Measurements from ENCODE around the gene LRRK1. TPM values are rescaled to one million over a fixed set of nuclear protein-coding genes. Genes with fewer than 3 reads are reported as not detected.

LRRK1 gene
- polyA plus RNA-seq, 1 donor (not counting 4 experiments of a cell fraction or from before 2014, with no cell fraction given): 6.2 TPM

DNA sequence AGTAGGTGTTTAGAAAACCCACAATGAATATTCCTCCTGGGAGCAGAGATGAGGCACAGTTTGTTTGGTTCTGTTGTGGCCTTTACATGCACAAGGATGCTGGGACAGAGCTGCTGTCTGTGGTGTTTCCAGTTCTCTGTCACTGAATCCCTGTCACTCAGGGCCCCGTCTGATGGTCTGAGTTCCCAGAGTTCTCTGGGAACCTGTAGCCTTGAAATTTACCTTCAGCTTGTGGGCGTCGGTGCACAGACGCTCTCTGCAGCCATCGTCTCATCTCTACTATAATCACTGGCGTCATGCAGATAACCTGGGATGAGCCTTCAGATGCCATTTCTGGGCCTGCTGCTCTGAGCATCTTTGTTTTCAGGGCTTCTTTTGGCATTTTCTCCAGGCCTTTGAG is 81.9 kb downstream of the LRRK1 start:
- FAIRE-seq (no peak), DNase-seq (ENCODE audit: low read depth, low spot score) (no peak)
- dilution Hi-C loops (cut with MboI; ENCODE audit: extremely low pct_ligation_motif_present, low sequenced_read_pairs): no loop called here
- Histone ChIP-seq H3K27ac (ENCODE audit: control insufficient read depth, insufficient read depth, low read length) (no peak overlapping the region), H3K4me1 (ENCODE audit: control insufficient read depth, extremely low read depth, insufficient read depth, low read length) (no peaks in the 10 kb centered on the region), H2AFZ (ENCODE audit: control insufficient read depth, low read length) (no peak overlapping the region), H3K79me2 (ENCODE audit: control insufficient read depth, insufficient read depth, low read length) (no peaks in the 10 kb centered on the region), H3K9ac (ENCODE audit: control insufficient read depth, extremely low read depth, insufficient read depth, low read length) (no peak overlapping the region), H3K9me1 (ENCODE audit: control insufficient read depth, extremely low read depth, insufficient read depth, low read length) (no peaks in the 10 kb centered on the region), H3K36me3 (ENCODE audit: control insufficient read depth in 2 of 2, extremely low read depth in 1 of 2, insufficient read depth in 2 of 2, low read length in 2 of 2) (peaks cover 0 to 3% of the 10 kb centered on the region in 2 experiments), H3K27me3 (ENCODE audit: control insufficient read depth, extremely low read depth, insufficient read depth, low read length) (no peaks in the 10 kb centered on the region), H3K9me3 (ENCODE audit: control insufficient read depth, low read depth, low read length) (no peaks in the 10 kb centered on the region), H4K20me1 (ENCODE audit: control insufficient read depth, extremely low read depth, insufficient read depth, low read length) (no peaks in the 10 kb centered on the region), H3K4me3 (ENCODE audit: control insufficient read depth in 2 of 3, extremely low read depth in 1 of 3, insufficient read depth in 2 of 3, low read depth in 1 of 3, low read length in 3 of 3) (no peak overlapping the region), H3K4me2 (ENCODE audit: control insufficient read depth, extremely low read depth, insufficient read depth, low read depth, low read length) (no peak overlapping the region)
- TF ChIP-seq, protein P1, sequence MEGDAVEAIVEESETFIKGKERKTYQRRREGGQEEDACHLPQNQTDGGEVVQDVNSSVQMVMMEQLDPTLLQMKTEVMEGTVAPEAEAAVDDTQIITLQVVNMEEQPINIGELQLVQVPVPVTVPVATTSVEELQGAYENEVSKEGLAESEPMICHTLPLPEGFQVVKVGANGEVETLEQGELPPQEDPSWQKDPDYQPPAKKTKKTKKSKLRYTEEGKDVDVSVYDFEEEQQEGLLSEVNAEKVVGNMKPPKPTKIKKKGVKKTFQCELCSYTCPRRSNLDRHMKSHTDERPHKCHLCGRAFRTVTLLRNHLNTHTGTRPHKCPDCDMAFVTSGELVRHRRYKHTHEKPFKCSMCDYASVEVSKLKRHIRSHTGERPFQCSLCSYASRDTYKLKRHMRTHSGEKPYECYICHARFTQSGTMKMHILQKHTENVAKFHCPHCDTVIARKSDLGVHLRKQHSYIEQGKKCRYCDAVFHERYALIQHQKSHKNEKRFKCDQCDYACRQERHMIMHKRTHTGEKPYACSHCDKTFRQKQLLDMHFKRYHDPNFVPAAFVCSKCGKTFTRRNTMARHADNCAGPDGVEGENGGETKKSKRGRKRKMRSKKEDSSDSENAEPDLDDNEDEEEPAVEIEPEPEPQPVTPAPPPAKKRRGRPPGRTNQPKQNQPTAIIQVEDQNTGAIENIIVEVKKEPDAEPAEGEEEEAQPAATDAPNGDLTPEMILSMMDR (optimal IDR thresholded peaks at IDR 0.05 in 1 of 3, IDR thresholded peaks at IDR 0.05 in 1 of 3, conservative IDR thresholded peaks at IDR 0.05 in 1 of 3; ENCODE audit: extremely low read depth in 1 of 3, insufficient read depth in 2 of 3, low read length in 3 of 3): no peak
- no peak for TF ChIP-seq EZH2 (IDR thresholded peaks at IDR 0.05; ENCODE audit: low read length)

GRCh38 chr15:101001796-101002195 is 82.6 kb downstream of the LRRK1 start:
- no peak overlapping the region for H2AFZ ChIP-seq (ENCODE audit: control insufficient read depth, low read length)
- no peaks in the 10 kb centered on the region for H4K20me1 ChIP-seq (ENCODE audit: control insufficient read depth, extremely low read depth, insufficient read depth, low read length)
- no peak overlapping the region for H3K4me3 ChIP-seq (ENCODE audit: control insufficient read depth in 2 of 3, extremely low read depth in 1 of 3, insufficient read depth in 2 of 3, low read depth in 1 of 3, low read length in 3 of 3)
- no peak overlapping the region for H3K9ac ChIP-seq (ENCODE audit: control insufficient read depth, extremely low read depth, insufficient read depth, low read length)
- H3K4me2 ChIP-seq (ENCODE audit: control insufficient read depth, extremely low read depth, insufficient read depth, low read depth, low read length): no peak overlapping the region
- DNase-seq (ENCODE audit: low read depth, low spot score) (no peak), FAIRE-seq (no peak)
- no peaks in the 10 kb centered on the region for H3K79me2 ChIP-seq (ENCODE audit: control insufficient read depth, insufficient read depth, low read length)
- no peaks in the 10 kb centered on the region for H3K9me1 ChIP-seq (ENCODE audit: control insufficient read depth, extremely low read depth, insufficient read depth, low read length)
- H3K4me1 ChIP-seq (ENCODE audit: control insufficient read depth, extremely low read depth, insufficient read depth, low read length): peaks cover under 1% of the 10 kb centered on the region
- TF ChIP-seq, protein P1 (optimal IDR thresholded peaks at IDR 0.05 in 1 of 3, IDR thresholded peaks at IDR 0.05 in 1 of 3, conservative IDR thresholded peaks at IDR 0.05 in 1 of 3; ENCODE audit: extremely low read depth in 1 of 3, insufficient read depth in 2 of 3, low read length in 3 of 3): no peak
- TF ChIP-seq EZH2 (IDR thresholded peaks at IDR 0.05; ENCODE audit: low read length): no peak
- no peaks in the 10 kb centered on the region for H3K9me3 ChIP-seq (ENCODE audit: control insufficient read depth, low read depth, low read length)
- no peak overlapping the region for H3K27ac ChIP-seq (ENCODE audit: control insufficient read depth, insufficient read depth, low read length)
- dilution Hi-C loops (cut with MboI; ENCODE audit: extremely low pct_ligation_motif_present, low sequenced_read_pairs): no loop called here
- no peaks in the 10 kb centered on the region for H3K27me3 ChIP-seq (ENCODE audit: control insufficient read depth, extremely low read depth, insufficient read depth, low read length)
- H3K36me3 ChIP-seq (ENCODE audit: control insufficient read depth in 2 of 2, extremely low read depth in 1 of 2, insufficient read depth in 2 of 2, low read length in 2 of 2): peaks cover 0 to 3% of the 10 kb centered on the region in 2 experiments
